HepG2 (cell line): ENCODE measurements around the gene FXYD6. TPM values are rescaled to one million over a fixed set of nuclear protein-coding genes. Genes with fewer than 3 reads are reported as not detected.
A peak's percentile ranks its signal among the peaks of the same experiment; 100 is the strongest.

ENCODE experiments used
- ATAC-seq: fragments of 200-7000 bp; cut with Tn5 transposase; 3 replicates; pipeline ENCODE4 v1.9.1; 2020; ENCODE audit warnings: mild to moderate bottlenecking, moderate library complexity
- BruUV-seq: library from RNA; stranded (reverse); fragments of 400-500 nt; replicated peaks from 2 replicates; lab custom pipeline; 2021; lab: Mats Ljungman, UMichigan
- CTCF ChIA-PET: fragments of 300-600 bp; formaldehyde crosslinking; extraction: SDS; loops from one replicate; lab custom pipeline; 2021; ENCODE audit warnings: low total read pairs, inconsistent platforms, low intra/inter-chr PET ratio; lab: Yijun Ruan, JAX
- POLR2A ChIA-PET: fragments of 350-600 bp; sonication (Branson Sonifier 250); formaldehyde crosslinking; loops from one replicate; lab custom pipeline; 2020; ENCODE audit warnings: antibody characterized with exemption, inconsistent platforms; lab: Yijun Ruan, JAX
- DNase-seq: peaks from one replicate; pipeline ENCODE4 v3.0.0-alpha.2; 2015; ENCODE audit warnings: low spot score
- FAIRE-seq: peaks from 3 replicates; lab custom pipeline; 2011; peaks lifted over from hg19 to GRCh38; lab: Jason Lieb, UNC
- H2AFZ ChIP-seq: one replicate; pipeline ENCODE4 v1.6.1; 2011; ENCODE audit warnings: low read length, inconsistent platforms
- H3K27ac ChIP-seq: fragments of 300-600 bp; 3 replicates; pipeline ENCODE4 v1.8.0; 2011; ENCODE audit warnings: mixed run types, mild to moderate bottlenecking, mixed read lengths, low read length, inconsistent platforms; ENCODE audit not compliant: insufficient read depth; ENCODE audit errors: extremely low read length
- H3K27me3 ChIP-seq, 2 experiments: fragments of 200-600 bp in 1 of 2; 2 replicates in 1 of 2; 3 replicates in 1 of 2; pipeline versions ENCODE4 v1.6.0 to v1.8.0; 2011; ENCODE audit warnings: low read length in 2 of 2, mild to moderate bottlenecking in 2 of 2, moderate library complexity in 2 of 2, inconsistent platforms in 1 of 2; ENCODE audit not compliant: insufficient read depth in 2 of 2, control insufficient read depth in 1 of 2
- H3K36me3 ChIP-seq, 2 experiments: fragments of 200-600 bp in 1 of 2; replicated peaks in 1 of 2; 2 replicates in 1 of 2; 3 replicates in 1 of 2; pipeline versions ENCODE4 v1.5.1 to v1.8.0; 2011; ENCODE audit warnings: low read length in 2 of 2, inconsistent platforms in 1 of 2; ENCODE audit not compliant: insufficient read depth in 2 of 2, control insufficient read depth in 1 of 2
- H3K4me1 ChIP-seq: 2 replicates; pipeline ENCODE4 v1.5.1; 2012; ENCODE audit warnings: low read length, inconsistent platforms; ENCODE audit not compliant: insufficient read depth
- H3K4me2 ChIP-seq: 2 replicates; pipeline ENCODE4 v1.6.0; 2011; ENCODE audit warnings: low read depth, low read length, inconsistent platforms
- H3K4me3 ChIP-seq, 3 experiments: fragments of 200-600 bp in 1 of 3; sonication (generic), shearing (Covaris generic) in 1 of 3; replicated peaks in 1 of 3; 2 replicates each; pipeline ENCODE4 v1.5.1; 2011 to 2016; ENCODE audit warnings: low read length in 3 of 3, inconsistent platforms in 2 of 3, low read depth in 2 of 3, mild to moderate bottlenecking in 2 of 3, control low read depth in 1 of 3, mixed read lengths in 1 of 3; ENCODE audit not compliant: insufficient read depth in 1 of 3
- H3K79me2 ChIP-seq: one replicate; pipeline ENCODE4 v1.6.1; 2011; ENCODE audit warnings: low read length, inconsistent platforms; ENCODE audit not compliant: insufficient read depth
- H3K9ac ChIP-seq: 2 replicates; pipeline ENCODE4 v1.6.0; 2011; ENCODE audit warnings: mild to moderate bottlenecking, low read depth, low read length, inconsistent platforms; ENCODE audit not compliant: insufficient read depth
- H3K9me3 ChIP-seq: 2 replicates; pipeline ENCODE4 v1.5.1; 2012; ENCODE audit warnings: mild to moderate bottlenecking, low read length
- H4K20me1 ChIP-seq: 2 replicates; pipeline ENCODE4 v1.6.0; 2011; ENCODE audit warnings: inconsistent platforms, mild to moderate bottlenecking, low read length, moderate library complexity; ENCODE audit not compliant: insufficient read depth
- GPBP1L1 ChIP-seq: sonication (generic); formaldehyde crosslinking; IDR thresholded peaks from 2 replicates; pipeline ENCODE4 v1.5.0; 2020; ENCODE audit warnings: mild to moderate bottlenecking, missing genetic modification reagents
- KDM5B ChIP-seq: sonication (generic); formaldehyde crosslinking; IDR thresholded peaks from 2 replicates; pipeline ENCODE4 v1.4.0; 2020; ENCODE audit warnings: missing genetic modification reagents, mild to moderate bottlenecking, borderline replicate concordance
- SP4 ChIP-seq: sonication (generic); formaldehyde crosslinking; IDR thresholded peaks from 2 replicates; pipeline ENCODE4 v1.8.1; 2023; ENCODE audit warnings: mild to moderate bottlenecking, missing genetic modification reagents
- TBL1XR1 ChIP-seq: fragments of 150-350 bp; IDR thresholded peaks from 2 replicates; pipeline ENCODE4 v1.6.1; 2014; ENCODE audit warnings: borderline replicate concordance, low read length; ENCODE audit not compliant: partially characterized antibody
- TFDP2 ChIP-seq: sonication (generic); formaldehyde crosslinking; IDR thresholded peaks from 2 replicates; pipeline ENCODE4 v1.4.0; 2020; ENCODE audit warnings: missing genetic modification reagents
- ZMYM2 ChIP-seq: sonication (generic); formaldehyde crosslinking; IDR thresholded peaks from 2 replicates; pipeline ENCODE4 v1.8.0; 2022; ENCODE audit warnings: mild to moderate bottlenecking, missing genetic modification reagents
- ZNF317 ChIP-seq: sonication (generic); formaldehyde crosslinking; IDR thresholded peaks from 2 replicates; pipeline ENCODE4 v1.5.0; 2020; ENCODE audit warnings: mild to moderate bottlenecking, missing genetic modification reagents
- ZNF577 ChIP-seq: sonication (generic); formaldehyde crosslinking; IDR thresholded peaks from 2 replicates; pipeline ENCODE4 v1.4.0; 2020; ENCODE audit warnings: mild to moderate bottlenecking, low read depth, missing genetic modification reagents, borderline replicate concordance
- WGBS: methylation state at CpG from one replicate; pipeline ENCODE4 v1.1.6; 2017; ENCODE audit warnings: low lambda C conversion rate; 5-methylcytosine and 5-hydroxymethylcytosine counted together
- in situ Hi-C: cut with HindIII; loops from 2 replicates; pipeline ENCODE4 v1.10.0; 2017; ENCODE audit warnings: low pct_unique_long_range_greater_than_20kb; ENCODE audit not compliant: extremely low pct_ligation_motif_present
- intact Hi-C: fragments of 100-400 bp; cut with micrococcal nuclease; formaldehyde crosslinking; loops from one replicate; pipeline ENCODE4 v1.10.0; 2022; ENCODE audit not compliant: unreplicated experiment
- polyA plus RNA-seq, 8 experiments: library from polyadenylated mRNA; depleted of rRNA in 3 of 8; stranded (reverse) in 7 of 8; unstranded in 1 of 8; fragments of >200 nt; fragmentation: Illumina TruSeq in 4 of 8; extraction: Trizol in 4 of 8; gene quantifications; 2 replicates each; pipeline versions ENCODE4 v1.2.1 to v1.2.3, GENCODE V29; 2011 to 2016; ENCODE audit warnings: low read depth in 4 of 8, missing spikeins in 1 of 8, mixed read lengths in 1 of 8; ENCODE audit not compliant: insufficient read depth in 1 of 8
- total RNA-seq, 5 experiments: library from RNA; depleted of rRNA; stranded (reverse); fragments of >200 nt; fragmentation: Illumina TruSeq; extraction: Trizol; gene quantifications; 2 replicates each; pipeline ENCODE4 v1.2.3, GENCODE V29; 2016; ENCODE audit warnings: low read depth in 1 of 5
- TF ChIP-seq, protein P1 (sequence below): sonication (generic); formaldehyde crosslinking; IDR thresholded peaks from 2 replicates; pipeline ENCODE4 v1.5.1; 2020; ENCODE audit warnings: missing genetic modification reagents, mild to moderate bottlenecking, borderline replicate concordance

FXYD6 gene
- total and polyA plus RNA-seq, 2 of the 13 experiments (the other 11 are each of a cell fraction or from before 2014, with no cell fraction given) = not detected

DNA sequence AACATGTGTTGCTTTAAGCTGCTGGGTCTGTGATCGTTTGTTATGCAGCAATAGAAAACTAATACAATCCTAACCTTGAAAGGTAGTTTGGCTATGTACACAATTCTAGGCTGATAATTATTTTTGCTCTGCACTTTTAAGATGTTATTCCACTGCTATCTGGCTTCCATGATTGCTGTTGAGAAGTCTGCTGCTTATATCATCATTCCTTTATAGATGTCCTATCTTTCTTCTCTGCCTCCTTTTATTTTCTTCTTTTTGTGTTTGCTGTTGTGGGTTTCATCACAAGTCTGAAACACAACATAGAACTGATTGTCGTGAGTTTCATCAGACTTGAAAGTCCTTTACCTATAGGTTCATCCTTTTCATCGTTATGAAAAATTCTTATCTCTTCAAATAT lies 24.1 kb downstream of the FXYD6 start:
- FAIRE-seq = no peak
- Histone ChIP-seq H3K79me2 (no peaks in the 10 kb centered on the region), H4K20me1 (no peaks in the 10 kb centered on the region)
- no peak for ATAC-seq
- POLR2A ChIA-PET = no interaction called here
- TF ChIP-seq ZNF317 (CRISPR knock-in tag) = peak; percentile 67; the same call in 1 of the 2 replicates
- TF ChIP-seq SP4 (CRISPR knock-in tag) = no peak
- TF ChIP-seq, all 625 proteins: peak for 1
- no peak overlapping the region for H3K27ac ChIP-seq
- peaks cover 1 to 34% of the 10 kb centered on the region in 2 experiments; a peak in 3 of 5 replicates for H3K27me3 ChIP-seq
- H3K4me1 ChIP-seq = no peaks in the 10 kb centered on the region
- CTCF ChIA-PET = no interaction called here
- in situ Hi-C loops (no loop called here), intact Hi-C loops (no loop called here)
- no peaks in the 10 kb centered on the region for H3K36me3 ChIP-seq
- DNase-seq = no peak
- BruUV-seq = no TSS peak
- H3K4me3 ChIP-seq = no peak overlapping the region
- 2% methylated on average over 3 of the region's 3 CpGs for WGBS
- no peak overlapping the region for H2AFZ ChIP-seq
- H3K4me2 ChIP-seq = no peak overlapping the region
- H3K9ac ChIP-seq = no peak overlapping the region
- H3K9me3 ChIP-seq = no peaks in the 10 kb centered on the region

GRCh38 chr11:117851852-117852251 lies 24.6 kb downstream of the FXYD6 start:
- H4K20me1 ChIP-seq = no peaks in the 10 kb centered on the region
- no peak overlapping the region for H2AFZ ChIP-seq
- ATAC-seq = no peak
- H3K27me3 ChIP-seq = peaks cover 1 to 30% of the 10 kb centered on the region in 2 experiments; a peak in 3 of 5 replicates
- no peak overlapping the region for H3K9ac ChIP-seq
- intact Hi-C loops (no loop called here), in situ Hi-C loops (no loop called here)
- WGBS = 2% methylated on average over 3 of the region's 3 CpGs
- BruUV-seq = no TSS peak
- DNase-seq = no peak
- ChIA-PET POLR2A (no interaction called here), CTCF (no interaction called here)
- no peak overlapping the region for H3K4me2 ChIP-seq
- FAIRE-seq = no peak
- H3K79me2 ChIP-seq = no peaks in the 10 kb centered on the region
- TF ChIP-seq ZNF577 (CRISPR knock-in tag) = no peak
- no peak for TF ChIP-seq TBL1XR1
- TF ChIP-seq, protein P1, sequence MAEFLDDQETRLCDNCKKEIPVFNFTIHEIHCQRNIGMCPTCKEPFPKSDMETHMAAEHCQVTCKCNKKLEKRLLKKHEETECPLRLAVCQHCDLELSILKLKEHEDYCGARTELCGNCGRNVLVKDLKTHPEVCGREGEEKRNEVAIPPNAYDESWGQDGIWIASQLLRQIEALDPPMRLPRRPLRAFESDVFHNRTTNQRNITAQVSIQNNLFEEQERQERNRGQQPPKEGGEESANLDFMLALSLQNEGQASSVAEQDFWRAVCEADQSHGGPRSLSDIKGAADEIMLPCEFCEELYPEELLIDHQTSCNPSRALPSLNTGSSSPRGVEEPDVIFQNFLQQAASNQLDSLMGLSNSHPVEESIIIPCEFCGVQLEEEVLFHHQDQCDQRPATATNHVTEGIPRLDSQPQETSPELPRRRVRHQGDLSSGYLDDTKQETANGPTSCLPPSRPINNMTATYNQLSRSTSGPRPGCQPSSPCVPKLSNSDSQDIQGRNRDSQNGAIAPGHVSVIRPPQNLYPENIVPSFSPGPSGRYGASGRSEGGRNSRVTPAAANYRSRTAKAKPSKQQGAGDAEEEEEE = no peak
- no peak for TF ChIP-seq TFDP2 (CRISPR knock-in tag)
- no peak for TF ChIP-seq KDM5B (CRISPR knock-in tag)
- TF ChIP-seq GPBP1L1 (CRISPR knock-in tag) = no peak
- no peak for TF ChIP-seq ZMYM2 (CRISPR knock-in tag)
- TF ChIP-seq, all 625 proteins: peak for 0
- Histone ChIP-seq H3K36me3 (no peaks in the 10 kb centered on the region), H3K4me1 (no peaks in the 10 kb centered on the region), H3K9me3 (no peaks in the 10 kb centered on the region), H3K27ac (no peak overlapping the region), H3K4me3 (no peak overlapping the region)
